OCI-LY3 (cell line): Measurements from ENCODE around the gene SLC5A11.

Experiments used
- H2AFZ ChIP-seq: fragments of 200-600, 300-600 bp; shearing (Covaris generic); 2 replicates; pipeline ENCODE4 v1.6.0; 2014; ENCODE audit warnings: antibody characterized with exemption, low read depth, low read length
- H3K27ac ChIP-seq: fragments of 200-600, 300-600 bp; sonication (generic); 2 replicates; pipeline ENCODE4 v1.5.1; 2014; ENCODE audit warnings: mild to moderate bottlenecking, low read length, moderate library complexity, mixed read lengths
- H3K27me3 ChIP-seq: fragments of 200-600, 300-600 bp; sonication (generic); 2 replicates; pipeline ENCODE4 v1.6.1; 2014; ENCODE audit warnings: low read depth, low read length, mixed read lengths
- H3K36me3 ChIP-seq: fragments of 200-600, 300-600 bp; sonication (generic); replicated peaks from 2 replicates; pipeline ENCODE3; 2014; ENCODE audit warnings: low read depth, low read length, mixed read lengths
- H3K4me1 ChIP-seq: fragments of 300-600, 200-600 bp; sonication (generic); 2 replicates; pipeline ENCODE4 v1.6.1; 2014; ENCODE audit warnings: low read length, mixed read lengths
- H3K4me2 ChIP-seq: fragments of 200-600, 300-600 bp; sonication (generic); 2 replicates; pipeline ENCODE4 v1.6.1; 2014; ENCODE audit warnings: low read length, mixed read lengths
- H3K4me3 ChIP-seq: fragments of 300-600, 200-600 bp; sonication (generic); 2 replicates; pipeline ENCODE4 v1.5.1; 2014; ENCODE audit warnings: antibody characterized with exemption, mild to moderate bottlenecking, low read length, moderate library complexity
- H3K79me2 ChIP-seq: fragments of 300-600, 200-600 bp; shearing (Covaris generic); 2 replicates; pipeline ENCODE4 v1.6.1; 2014; ENCODE audit warnings: mild to moderate bottlenecking, low read length, mixed read lengths
- H3K9ac ChIP-seq: fragments of 300-600, 200-600 bp; shearing (Covaris generic); 2 replicates; pipeline ENCODE4 v1.6.0; 2014; ENCODE audit warnings: mild to moderate bottlenecking, low read length, moderate library complexity
- H3K9me3 ChIP-seq: fragments of 200-600, 300-600 bp; shearing (Covaris generic); 2 replicates; pipeline ENCODE4 v1.6.1; 2014; ENCODE audit warnings: low read length, mixed read lengths; ENCODE audit not compliant: insufficient read depth
- H4K20me1 ChIP-seq: fragments of 200-600, 300-600 bp; sonication (generic); 2 replicates; pipeline ENCODE4 v1.6.1; 2016; ENCODE audit warnings: low read length, mixed read lengths; ENCODE audit not compliant: insufficient read depth
- CTCF ChIP-seq: fragments of 200-600, 300-600 bp; sonication (generic); IDR thresholded peaks from 2 replicates; pipeline ENCODE4 v1.5.1; 2014; ENCODE audit warnings: antibody characterized with exemption, low read length, low read depth
- EZH2phosphoT487 ChIP-seq: fragments of 200-600 bp; shearing (Covaris generic); IDR thresholded peaks from 2 replicates; pipeline ENCODE4 v1.6.1; 2018; ENCODE audit warnings: antibody characterized with exemption, mixed run types, low read depth

SLC5A11 gene

GRCh38 chr16:24906901-24907300, 61.1 kb downstream of the SLC5A11 start:
- Histone ChIP-seq H3K4me2 (no peak overlapping the region), H3K9me3 (no peaks in the 10 kb centered on the region)

GRCh38 chr16:24908716-24909115, 63.0 kb downstream of the SLC5A11 start:
- Histone ChIP-seq H3K9ac (no peak overlapping the region), H3K9me3 (no peaks in the 10 kb centered on the region), H3K4me1 (no peaks in the 10 kb centered on the region), H3K4me3 (no peak overlapping the region), H3K27me3 (no peaks in the 10 kb centered on the region), H3K79me2 (no peaks in the 10 kb centered on the region), H3K4me2 (no peak overlapping the region), H2AFZ (no peak overlapping the region), H3K36me3 (no peaks in the 10 kb centered on the region), H4K20me1 (peaks cover 9% of the 10 kb centered on the region), H3K27ac (no peak overlapping the region)
- TF ChIP-seq CTCF: no peak
- TF ChIP-seq EZH2phosphoT487: no peak

More at GRCh38 chr16:24906901-24907300, 61.1 kb downstream of the SLC5A11 start:
- no peak overlapping the region for H3K4me3 ChIP-seq
- H3K27ac ChIP-seq: no peak overlapping the region
- no peaks in the 10 kb centered on the region for H3K36me3 ChIP-seq
- no peaks in the 10 kb centered on the region for H4K20me1 ChIP-seq
- H3K9ac ChIP-seq: no peak overlapping the region
- H3K27me3 ChIP-seq: no peaks in the 10 kb centered on the region
- no peak overlapping the region for H2AFZ ChIP-seq
- H3K4me1 ChIP-seq: no peaks in the 10 kb centered on the region
- H3K79me2 ChIP-seq: no peaks in the 10 kb centered on the region
- TF ChIP-seq EZH2phosphoT487 (no peak), CTCF (no peak)

- Histone ChIP-seq H3K9ac (no peak overlapping the region), H2AFZ (no peak overlapping the region), H3K4me1 (no peaks in the 10 kb centered on the region), H3K9me3 (no peaks in the 10 kb centered on the region), H3K4me2 (no peak overlapping the region), H3K4me3 (no peak overlapping the region), H3K27me3 (no peaks in the 10 kb centered on the region), H3K27ac (no peak overlapping the region), H4K20me1 (peaks cover 11% of the 10 kb centered on the region), H3K79me2 (no peaks in the 10 kb centered on the region), H3K36me3 (peaks cover under 1% of the 10 kb centered on the region)
- no peak for TF ChIP-seq EZH2phosphoT487
- TF ChIP-seq CTCF: no peak
These were observed 64.1 kb downstream of the SLC5A11 start for GRCh38 chr16:24909856-24910255.

- no peaks in the 10 kb centered on the region for H3K27me3 ChIP-seq
- TF ChIP-seq CTCF (no peak), EZH2phosphoT487 (no peak)
- no peak overlapping the region for H2AFZ ChIP-seq
- peaks cover 45% of the 10 kb centered on the region for H3K36me3 ChIP-seq
- no peaks in the 10 kb centered on the region for H3K4me1 ChIP-seq
- H3K79me2 ChIP-seq: peaks cover 15% of the 10 kb centered on the region; the same call in 1 of the 2 replicates
- H3K4me3 ChIP-seq: no peak overlapping the region
- H3K9ac ChIP-seq: no peak overlapping the region
- H3K27ac ChIP-seq: no peak overlapping the region
- H3K4me2 ChIP-seq: no peak overlapping the region
- peaks cover 57% of the 10 kb centered on the region for H4K20me1 ChIP-seq
- H3K9me3 ChIP-seq: no peaks in the 10 kb centered on the region
These were observed 69.3 kb downstream of the SLC5A11 start for GRCh38 chr16:24915019-24915418.
